ENCODE results near the gene SPDYE6. TPM values are rescaled to one million over a fixed set of nuclear protein-coding genes. Genes with fewer than 3 reads are reported as not detected.
"Not testable (repeated sequence)": the region's sequence is repeated elsewhere in the genome, so short reads cannot be mapped to it uniquely, and the experiment has no call there.

The SPDYE6 gene
- total RNA-seq, 1 donor from 2014 or later: not detected

DNA sequence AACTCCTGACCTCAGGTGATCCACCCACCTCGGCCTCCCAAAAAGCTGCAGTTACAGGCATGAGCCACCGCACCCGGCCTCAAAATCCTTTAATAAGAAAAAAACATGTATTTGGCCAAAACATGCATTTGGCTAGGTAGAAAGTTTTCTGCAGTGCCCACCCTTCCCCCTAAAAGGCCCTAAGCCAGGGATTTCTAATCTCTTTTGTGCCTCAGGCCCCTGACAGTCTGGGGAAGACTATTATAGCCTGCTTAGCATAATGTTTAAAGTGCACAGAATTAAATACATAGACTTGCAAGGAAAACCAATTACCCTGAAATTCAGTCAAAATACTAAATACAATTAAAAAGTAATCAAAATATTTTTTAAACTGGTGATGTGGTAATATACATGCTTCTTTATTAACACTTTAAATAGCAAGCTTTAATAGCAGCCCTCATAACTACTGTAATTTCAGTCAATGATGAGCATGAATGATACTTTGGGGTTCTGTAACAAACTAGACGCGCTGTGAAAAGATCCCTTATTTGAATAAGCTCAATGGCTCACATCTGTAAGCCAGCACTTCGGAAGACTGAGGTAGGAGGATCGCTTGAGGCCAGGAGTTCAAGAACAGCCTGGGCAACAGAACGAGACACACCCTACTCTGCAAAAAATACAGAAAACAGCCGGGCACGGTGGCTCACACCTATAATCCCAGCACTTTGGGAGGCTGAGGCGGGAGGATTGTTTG, 29.9 kb downstream of the SPDYE6 start:
- DNase-seq (ENCODE audit: low read depth): no peak
- Histone ChIP-seq H3K27me3 (ENCODE audit: control insufficient read depth, insufficient read depth, low read length) (peaks cover 3% of the 10 kb centered on the region), H3K4me3 (ENCODE audit: low read depth, low read length) (no peak overlapping the region), H3K36me3 (ENCODE audit: control insufficient read depth, insufficient read depth, low read length) (no peaks in the 10 kb centered on the region)
- TF ChIP-seq, protein P1, sequence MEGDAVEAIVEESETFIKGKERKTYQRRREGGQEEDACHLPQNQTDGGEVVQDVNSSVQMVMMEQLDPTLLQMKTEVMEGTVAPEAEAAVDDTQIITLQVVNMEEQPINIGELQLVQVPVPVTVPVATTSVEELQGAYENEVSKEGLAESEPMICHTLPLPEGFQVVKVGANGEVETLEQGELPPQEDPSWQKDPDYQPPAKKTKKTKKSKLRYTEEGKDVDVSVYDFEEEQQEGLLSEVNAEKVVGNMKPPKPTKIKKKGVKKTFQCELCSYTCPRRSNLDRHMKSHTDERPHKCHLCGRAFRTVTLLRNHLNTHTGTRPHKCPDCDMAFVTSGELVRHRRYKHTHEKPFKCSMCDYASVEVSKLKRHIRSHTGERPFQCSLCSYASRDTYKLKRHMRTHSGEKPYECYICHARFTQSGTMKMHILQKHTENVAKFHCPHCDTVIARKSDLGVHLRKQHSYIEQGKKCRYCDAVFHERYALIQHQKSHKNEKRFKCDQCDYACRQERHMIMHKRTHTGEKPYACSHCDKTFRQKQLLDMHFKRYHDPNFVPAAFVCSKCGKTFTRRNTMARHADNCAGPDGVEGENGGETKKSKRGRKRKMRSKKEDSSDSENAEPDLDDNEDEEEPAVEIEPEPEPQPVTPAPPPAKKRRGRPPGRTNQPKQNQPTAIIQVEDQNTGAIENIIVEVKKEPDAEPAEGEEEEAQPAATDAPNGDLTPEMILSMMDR (IDR thresholded peaks at IDR 0.05; ENCODE audit: insufficient read depth, low read length, poor library complexity, severe bottlenecking): no peak

DNA sequence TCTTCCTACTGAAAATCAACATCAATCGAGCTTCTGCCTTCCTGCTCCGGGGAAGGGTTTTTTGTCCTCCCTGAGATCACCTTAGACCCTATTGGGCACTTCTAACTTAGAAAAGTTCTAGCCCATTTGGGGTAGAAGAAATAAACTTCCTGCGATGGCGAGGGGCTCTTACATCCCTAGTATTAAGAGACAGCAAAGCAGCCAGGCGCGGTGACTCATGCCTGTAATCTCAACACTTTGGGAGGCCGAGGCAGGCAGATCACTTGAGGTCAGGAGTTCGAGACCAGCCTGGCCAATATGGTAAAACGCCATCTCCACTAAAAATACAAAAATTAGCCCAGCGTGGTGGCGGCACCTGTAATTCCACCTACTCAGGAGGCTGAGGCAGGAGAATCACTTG, 31.1 kb downstream of the SPDYE6 start:
- not testable (repeated sequence) for H3K4me3 ChIP-seq (ENCODE audit: low read depth, low read length); DNase-seq (ENCODE audit: low read depth); H3K36me3 ChIP-seq (ENCODE audit: control insufficient read depth, insufficient read depth, low read length); H3K27me3 ChIP-seq (ENCODE audit: control insufficient read depth, insufficient read depth, low read length)

DNA sequence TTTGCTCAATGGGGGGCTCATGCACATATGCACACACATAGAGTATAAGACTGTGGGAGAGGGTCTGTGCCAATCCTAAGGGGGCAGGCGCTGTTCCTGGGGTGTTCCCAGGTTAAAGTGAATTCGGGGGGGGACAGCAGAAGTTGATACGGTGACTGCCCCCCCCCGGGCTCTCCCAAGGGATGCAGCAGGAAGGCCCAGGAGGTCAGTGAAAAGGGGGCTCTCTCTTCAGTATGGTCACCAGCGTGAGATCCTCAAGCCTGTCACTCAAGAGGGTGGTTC, 32.4 kb downstream of the SPDYE6 start:
- DNase-seq (ENCODE audit: low read depth): no peak

DNA sequence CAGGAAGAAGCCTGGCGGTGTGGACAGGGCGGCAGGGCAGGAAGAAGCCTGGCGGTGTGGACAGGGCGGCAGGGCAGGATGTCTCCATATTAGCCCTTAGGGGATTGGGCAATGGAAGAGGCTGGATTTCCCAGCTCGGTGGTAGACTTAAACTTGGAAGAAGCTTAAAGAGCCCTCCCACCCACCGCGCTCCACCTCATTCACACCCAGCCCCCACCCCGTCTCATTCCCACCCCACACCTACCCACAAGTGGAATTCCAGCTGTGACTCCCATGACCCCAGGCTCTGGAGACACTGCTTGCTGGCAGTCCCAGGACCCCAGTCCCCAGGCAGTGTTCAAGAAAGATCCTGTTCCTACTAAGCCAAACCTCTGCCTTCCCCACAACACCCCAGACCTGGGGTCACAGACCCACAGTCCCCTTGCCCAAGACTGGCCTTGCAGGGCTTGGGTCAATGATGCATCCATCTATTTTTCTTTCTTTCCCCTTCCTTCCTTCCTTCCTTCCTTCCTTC, 34.0 kb downstream of the SPDYE6 start:
- Histone ChIP-seq H3K27me3 (ENCODE audit: control insufficient read depth, insufficient read depth, low read length) (peaks cover 3% of the 10 kb centered on the region), H3K36me3 (ENCODE audit: control insufficient read depth, insufficient read depth, low read length) (no peaks in the 10 kb centered on the region), H3K4me3 (ENCODE audit: low read depth, low read length) (no peak overlapping the region)
- TF ChIP-seq, protein P1 (IDR thresholded peaks at IDR 0.05; ENCODE audit: insufficient read depth, low read length, poor library complexity, severe bottlenecking): no peak
- DNase-seq (ENCODE audit: low read depth): no peak

More for the DNA sequence above, 32.4 kb downstream of the SPDYE6 start:
- TF ChIP-seq, protein P1 (IDR thresholded peaks at IDR 0.05; ENCODE audit: insufficient read depth, low read length, poor library complexity, severe bottlenecking): no peak
- Histone ChIP-seq H3K36me3 (ENCODE audit: control insufficient read depth, insufficient read depth, low read length) (no peaks in the 10 kb centered on the region), H3K27me3 (ENCODE audit: control insufficient read depth, insufficient read depth, low read length) (peaks cover 3% of the 10 kb centered on the region), H3K4me3 (ENCODE audit: low read depth, low read length) (no peak overlapping the region)

DNA sequence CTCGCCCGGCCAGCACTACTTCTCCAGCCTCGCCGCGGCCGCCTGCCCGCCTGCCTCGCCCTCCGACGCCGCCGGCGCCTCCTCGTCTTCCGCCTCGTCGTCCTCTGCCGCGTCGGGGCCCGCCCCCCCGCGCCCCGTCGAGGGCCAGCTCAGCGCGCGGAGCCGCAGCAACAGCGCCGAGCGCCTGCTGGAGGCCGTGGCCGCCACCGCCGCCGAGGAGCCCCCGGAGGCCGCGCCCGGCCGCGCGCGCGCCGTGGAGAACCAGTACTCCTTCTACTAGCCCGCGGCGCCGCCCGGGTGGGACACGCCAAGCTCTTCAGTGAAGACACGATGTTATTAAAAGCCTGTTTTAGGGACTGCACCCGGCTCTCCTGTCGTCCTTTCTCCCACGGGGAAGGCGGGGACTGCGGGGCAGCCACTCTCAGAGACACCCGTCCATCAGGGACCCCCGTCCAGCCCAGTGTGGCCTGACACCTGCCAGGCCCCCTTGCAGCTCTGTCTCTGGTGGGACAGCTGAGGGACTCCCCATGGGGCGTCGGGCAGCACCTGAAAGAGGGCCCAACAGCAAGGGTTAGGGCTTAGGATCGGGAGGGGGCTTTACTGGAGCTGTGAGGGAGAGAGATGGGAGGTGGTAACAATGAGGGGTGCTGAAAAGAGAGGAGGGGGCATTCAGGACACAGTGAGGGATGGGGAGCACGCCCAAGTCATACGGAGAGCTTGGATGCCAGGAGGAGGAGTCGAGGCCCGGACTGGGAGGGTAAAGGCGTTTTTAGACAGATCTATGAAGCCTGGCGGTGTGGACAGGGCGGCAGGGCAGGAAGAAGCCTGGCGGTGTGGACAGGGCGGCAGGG, 34.7 kb downstream of the SPDYE6 start:
- Histone ChIP-seq H3K27me3 (ENCODE audit: control insufficient read depth, insufficient read depth, low read length) (peaks cover 3% of the 10 kb centered on the region), H3K36me3 (ENCODE audit: control insufficient read depth, insufficient read depth, low read length) (no peaks in the 10 kb centered on the region), H3K4me3 (ENCODE audit: low read depth, low read length) (no peak overlapping the region)
- DNase-seq (ENCODE audit: low read depth): no peak
- TF ChIP-seq, protein P1 (IDR thresholded peaks at IDR 0.05; ENCODE audit: insufficient read depth, low read length, poor library complexity, severe bottlenecking): no peak

DNA sequence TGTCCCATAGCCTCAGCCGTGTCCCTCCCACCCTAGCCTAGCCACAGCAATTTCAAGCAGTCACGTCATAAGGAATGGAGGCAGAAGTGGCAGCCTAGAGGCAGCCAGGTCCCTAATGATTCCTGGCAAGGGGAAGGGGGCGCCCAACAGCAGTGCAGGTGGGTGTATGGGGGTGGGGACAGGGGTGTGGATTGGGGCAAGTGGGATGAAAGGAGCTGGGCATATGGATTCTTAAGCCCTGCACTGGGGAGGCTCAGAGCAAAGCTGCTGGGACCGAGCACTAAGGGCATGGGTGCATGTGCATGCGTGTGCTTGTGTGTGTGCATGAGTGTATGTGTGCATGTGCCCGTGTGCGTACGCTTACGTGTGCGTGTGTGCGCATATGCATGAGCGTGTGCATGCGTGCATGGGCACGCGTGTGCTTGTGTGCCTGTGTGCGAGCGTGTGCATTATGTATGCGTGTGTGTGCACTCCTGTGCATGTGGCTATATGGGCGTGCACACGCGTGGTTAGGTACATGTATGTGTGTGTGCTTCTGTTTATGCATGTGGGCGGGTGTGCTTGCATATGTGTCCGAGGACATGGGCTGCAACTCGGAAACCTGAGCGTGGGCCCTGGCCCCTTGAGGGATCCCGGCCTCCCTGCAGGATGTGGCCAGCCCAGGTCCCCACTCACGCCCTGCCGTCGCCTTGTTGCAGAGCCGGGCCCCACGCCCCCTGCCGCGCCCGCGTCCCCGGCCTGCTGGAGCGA, 35.5 kb downstream of the SPDYE6 start:
- H3K36me3 ChIP-seq (ENCODE audit: control insufficient read depth, insufficient read depth, low read length): no peaks in the 10 kb centered on the region
- no peak for DNase-seq (ENCODE audit: low read depth)
- no peak overlapping the region for H3K4me3 ChIP-seq (ENCODE audit: low read depth, low read length)
- TF ChIP-seq, protein P1 (IDR thresholded peaks at IDR 0.05; ENCODE audit: insufficient read depth, low read length, poor library complexity, severe bottlenecking): no peak
- peaks cover 3% of the 10 kb centered on the region for H3K27me3 ChIP-seq (ENCODE audit: control insufficient read depth, insufficient read depth, low read length)

Data from kidney epithelial cell (primary cell).